K562 (cell line): Measurements from ENCODE around the gene RNF223. TPM values are rescaled to one million over a fixed set of nuclear protein-coding genes. Genes with fewer than 3 reads are reported as not detected.

Source experiments
- ATAC-seq: fragments of 200-7000 bp; cut with Tn5 transposase; 3 replicates; pipeline ENCODE4 v1.9.1; 2020; ENCODE audit warnings: moderate library complexity
- BruUV-seq: library from RNA; stranded (reverse); fragments of 400-500 nt; replicated peaks from 2 replicates; lab custom pipeline; 2021; lab: Mats Ljungman, UMichigan
- CTCF ChIA-PET: fragments of 300-600 bp; formaldehyde crosslinking; extraction: SDS; loops from one replicate; lab custom pipeline; 2021; ENCODE audit warnings: low intra/inter-chr PET ratio; lab: Yijun Ruan, JAX
- POLR2A ChIA-PET: fragments of 300-600, 350-650 bp; sonication (Branson Sonifier 250); formaldehyde crosslinking; extraction: SDS; loops from one replicate; lab custom pipeline; 2021; ENCODE audit warnings: antibody characterized with exemption, inconsistent platforms; lab: Yijun Ruan, JAX
- DNase-seq, 4 experiments: peaks; one replicate each; pipeline versions ENCODE4 v3.0.0 to v3.0.0-alpha.2; 2011 to 2018; ENCODE audit warnings: low spot score in 3 of 4, mixed read lengths in 3 of 4; ENCODE audit errors: extremely low read depth in 1 of 4
- FAIRE-seq: peaks from 2 replicates; lab custom pipeline; 2011; peaks lifted over from hg19 to GRCh38; lab: Jason Lieb, UNC
- H2AFZ ChIP-seq: 2 replicates; pipeline ENCODE4 v1.6.0; 2011; ENCODE audit warnings: low read depth, low read length, control low read depth, inconsistent platforms
- H3K27ac ChIP-seq: fragments of 200-600 bp; 3 replicates; pipeline ENCODE4 v1.8.0; 2011; ENCODE audit warnings: low read depth, mild to moderate bottlenecking, control low read depth, inconsistent platforms, low read length, moderate library complexity, mixed read lengths; ENCODE audit errors: extremely low read depth
- H3K27me3 ChIP-seq, 2 experiments: fragments of 300-600 bp in 1 of 2; 2 replicates in 1 of 2; 3 replicates in 1 of 2; pipeline versions ENCODE4 v1.6.0 to v1.8.0; 2011; ENCODE audit warnings: inconsistent platforms in 2 of 2, low read length in 2 of 2, mild to moderate bottlenecking in 1 of 2, mixed read lengths in 1 of 2, moderate library complexity in 1 of 2; ENCODE audit not compliant: control insufficient read depth in 2 of 2, insufficient read depth in 2 of 2
- H3K36me3 ChIP-seq: fragments of 300-600 bp; 3 replicates; pipeline ENCODE4 v1.8.0; 2011; ENCODE audit warnings: mild to moderate bottlenecking, low read length, inconsistent platforms; ENCODE audit not compliant: control insufficient read depth, insufficient read depth
- H3K4me1 ChIP-seq, 2 experiments: fragments of 200-600 bp in 1 of 2; replicated peaks in 1 of 2; 2 replicates in 1 of 2; 3 replicates in 1 of 2; pipeline versions ENCODE4 v1.5.1 to v1.8.0; 2011; ENCODE audit warnings: inconsistent platforms in 2 of 2, low read length in 2 of 2, mild to moderate bottlenecking in 1 of 2, mixed read lengths in 1 of 2, moderate library complexity in 1 of 2; ENCODE audit not compliant: control insufficient read depth in 2 of 2, insufficient read depth in 2 of 2
- H3K4me2 ChIP-seq: 2 replicates; pipeline ENCODE4 v1.6.1; 2011; ENCODE audit warnings: low read length, control low read depth, inconsistent platforms, mixed read lengths; ENCODE audit not compliant: insufficient read depth
- H3K4me3 ChIP-seq: fragments of 200-600 bp; sonication (generic), shearing (Covaris generic); 2 replicates; pipeline ENCODE4 v1.5.1; 2016; ENCODE audit warnings: control low read depth, inconsistent platforms
- H3K79me2 ChIP-seq: fragments of 200-600 bp; 3 replicates; pipeline ENCODE4 v1.8.0; 2011; ENCODE audit warnings: low read length, inconsistent platforms; ENCODE audit not compliant: control insufficient read depth, insufficient read depth
- H3K9ac ChIP-seq, 2 experiments: 2 replicates each; pipeline versions ENCODE4 v1.6.0 to v1.6.1; 2011; ENCODE audit warnings: low read depth in 2 of 2, low read length in 2 of 2, control low read depth in 1 of 2, inconsistent platforms in 1 of 2, mild to moderate bottlenecking in 1 of 2, mixed read lengths in 1 of 2; ENCODE audit not compliant: insufficient read depth in 1 of 2
- H3K9me1 ChIP-seq: one replicate; pipeline ENCODE4 v1.6.0; 2011; ENCODE audit warnings: inconsistent platforms, mild to moderate bottlenecking, low read length, moderate library complexity; ENCODE audit not compliant: control insufficient read depth, insufficient read depth
- H3K9me3 ChIP-seq: replicated peaks from 2 replicates; pipeline ENCODE4 v1.5.1; 2011; ENCODE audit warnings: low read depth, low read length, inconsistent platforms; ENCODE audit not compliant: control insufficient read depth, insufficient read depth
- H4K20me1 ChIP-seq: replicated peaks from 2 replicates; pipeline ENCODE4 v1.6.1; 2011; ENCODE audit warnings: low read length, inconsistent platforms, mixed read lengths; ENCODE audit not compliant: control insufficient read depth, insufficient read depth
- IRF2 ChIP-seq: sonication (generic); formaldehyde crosslinking; IDR thresholded peaks from 2 replicates; pipeline ENCODE4 v1.8.1; 2022; ENCODE audit warnings: mild to moderate bottlenecking, missing genetic modification reagents
- KDM1A ChIP-seq, 2 experiments: fragments of 450-650 bp; IDR thresholded peaks; 2 replicates each; pipeline ENCODE4 v1.6.1; 2016; ENCODE audit warnings: mild to moderate bottlenecking in 2 of 2
- POLR2G ChIP-seq: fragments of 200-400 bp; formaldehyde crosslinking; IDR thresholded peaks from 2 replicates; pipeline ENCODE4 v1.6.1; 2017; ENCODE audit warnings: low read depth, mild to moderate bottlenecking, antibody characterized with exemption, low read length, moderate library complexity
- ZC3H11A ChIP-seq: IDR thresholded peaks from 2 replicates; pipeline ENCODE4 v1.6.1; 2012; ENCODE audit warnings: low read depth, low read length, improper control_type of control experiment
- ZNF124 ChIP-seq: sonication (generic); formaldehyde crosslinking; IDR thresholded peaks from 2 replicates; pipeline ENCODE4 v1.8.1; 2022; ENCODE audit warnings: missing genetic modification reagents
- ZNF274 ChIP-seq: IDR thresholded peaks from 2 replicates; pipeline ENCODE4 v1.6.1; 2011; ENCODE audit warnings: low read depth, mild to moderate bottlenecking, low read length, moderate library complexity, borderline replicate concordance
- WGBS: fragments of 100-300 bp; shearing (Covaris generic); methylation state at CpG from one replicate; pipeline ENCODE4 v1.1.6; 2016; ENCODE audit warnings: low coverage, mixed read lengths; ENCODE audit not compliant: insufficient coverage; ENCODE audit errors: missing lambda C conversion rate; 5-methylcytosine and 5-hydroxymethylcytosine counted together
- in situ Hi-C: fragments of 300-500 bp; cut with MboI; formaldehyde crosslinking; loops from 4 replicates; pipeline ENCODE4 v1.15.0; 2018; ENCODE audit warnings: inconsistent platforms, mixed read lengths
- intact Hi-C: fragments of 100-400 bp; cut with micrococcal nuclease; formaldehyde crosslinking; loops from 2 replicates; pipeline ENCODE4 v1.14.2; 2022
- polyA plus RNA-seq, 8 experiments: library from polyadenylated mRNA; depleted of rRNA in 4 of 8; stranded (reverse) in 5 of 8; unstranded in 3 of 8; fragments of >200 nt; fragmentation: Nextera tagmentation in 2 of 8; fragmentation: Illumina TruSeq in 1 of 8; extraction: Ambion mirVana in 2 of 8; extraction: Trizol in 1 of 8; gene quantifications; 2 replicates each; pipeline versions ENCODE4 v1.2.1 to v1.2.3, GENCODE V29; 2011 to 2014; ENCODE audit warnings: inconsistent platforms in 1 of 8, missing spikeins in 1 of 8
- total RNA-seq, 7 experiments: library from RNA; depleted of rRNA in 6 of 7; stranded (reverse); fragments of >200 nt in 6 of 7; fragmentation: Illumina TruSeq in 2 of 7; extraction: Trizol in 2 of 7; gene quantifications; 2 replicates each; pipeline versions ENCODE4 v1.2.1 to v1.2.3, GENCODE V29; 2011 to 2021; ENCODE audit warnings: low replicate concordance in 1 of 7

RNF223 gene
- total and polyA plus RNA-seq, 9 of the 15 experiments (the other 6 are each of a cell fraction or from before 2014, with no cell fraction given): 0.04 to 0.32 TPM; not detected in 7

DNA sequence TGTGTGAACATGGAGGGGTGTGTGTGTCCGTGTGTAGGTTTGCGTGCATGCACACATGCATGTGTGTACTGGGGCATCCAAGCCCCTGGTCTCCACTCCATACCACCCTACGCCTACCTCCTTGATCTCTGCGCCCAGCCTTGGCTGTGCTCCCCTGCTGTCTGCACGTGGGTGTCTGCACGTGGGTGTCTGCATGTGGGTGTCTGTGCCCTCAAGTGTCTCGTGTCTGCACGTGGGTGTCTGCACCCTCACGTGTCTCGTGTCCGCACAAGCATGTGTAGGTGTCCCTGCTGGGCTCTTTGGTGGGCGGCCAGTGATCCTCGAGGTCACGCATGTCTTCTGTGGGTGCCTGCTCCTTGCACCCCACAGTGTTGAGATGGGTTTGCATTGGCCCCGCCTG lies 21.1 kb downstream of the RNF223 start:
- BruUV-seq: no TSS peak
- in situ Hi-C loops (no loop called here), intact Hi-C loops (no loop called here)
- Histone ChIP-seq H3K9me1 (no peaks in the 10 kb centered on the region), H3K27ac (no peak overlapping the region), H3K9me3 (no peaks in the 10 kb centered on the region), H3K4me3 (no peak overlapping the region), H3K27me3 (no peaks in the 10 kb centered on the region), H3K9ac (no peak overlapping the region), H3K36me3 (peaks cover 62% of the 10 kb centered on the region), H3K4me1 (peaks cover 4 to 41% of the 10 kb centered on the region in 2 experiments), H3K79me2 (no peaks in the 10 kb centered on the region), H2AFZ (no peak overlapping the region), H4K20me1 (no peaks in the 10 kb centered on the region), H3K4me2 (no peak overlapping the region)
- POLR2A ChIA-PET: no interaction called here
- FAIRE-seq: no peak
- 0 out of 2 replicates have a peak, but pooled peaks have one; percentile 9 for TF ChIP-seq POLR2G
- no peak for TF ChIP-seq ZNF274
- no peak for ATAC-seq
- DNase-seq: no peak
- CTCF ChIA-PET: no interaction called here
- WGBS: 95% methylated on average over 15 of the region's 15 CpGs

DNA sequence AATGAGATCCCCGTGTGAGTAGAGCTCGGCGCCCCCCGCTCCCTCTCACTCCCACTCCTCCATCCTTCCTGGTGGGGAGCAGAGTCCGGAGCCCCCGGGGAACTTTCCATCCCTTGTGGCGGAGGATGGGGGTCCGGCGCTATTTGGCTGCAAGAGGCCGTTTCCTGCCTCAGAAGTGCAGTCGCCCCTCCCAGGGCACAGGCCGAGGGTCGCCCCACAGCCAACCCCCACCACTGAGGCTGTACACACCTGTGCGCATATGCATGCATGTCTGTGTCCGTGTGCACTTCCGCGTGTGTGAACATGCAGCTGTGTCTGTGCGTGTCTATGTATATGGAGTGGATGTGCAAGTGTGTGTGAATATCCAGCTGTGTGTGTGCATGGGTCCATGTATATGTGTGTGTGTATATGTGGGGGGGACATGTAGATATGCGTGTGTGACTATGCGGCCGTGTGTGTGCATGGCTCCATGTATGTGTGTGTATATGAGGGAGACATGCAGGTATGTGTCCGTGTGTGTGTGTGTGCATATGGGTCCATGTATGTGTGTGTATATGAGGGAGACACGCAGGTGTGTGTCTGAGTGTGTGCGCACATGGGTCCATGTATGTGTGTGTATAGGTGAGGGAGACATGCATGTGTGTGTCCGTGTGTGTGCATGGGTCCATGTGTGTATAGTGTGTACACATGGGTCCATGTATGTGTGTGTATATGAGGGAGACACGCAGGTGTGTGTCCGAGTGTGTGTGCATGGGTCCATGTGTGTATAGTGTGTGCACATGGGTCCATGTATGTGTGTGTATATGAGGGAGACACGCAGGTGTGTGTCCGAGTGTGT lies 21.9 kb downstream of the RNF223 start:
- Histone ChIP-seq H3K9ac (no peak overlapping the region), H2AFZ (no peak overlapping the region), H4K20me1 (no peaks in the 10 kb centered on the region), H3K27me3 (no peaks in the 10 kb centered on the region), H3K4me1 (peaks cover 0 to 36% of the 10 kb centered on the region in 2 experiments; a peak in 1 of 5 replicates), H3K79me2 (no peaks in the 10 kb centered on the region), H3K36me3 (peaks cover 70% of the 10 kb centered on the region), H3K9me3 (no peaks in the 10 kb centered on the region), H3K27ac (no peak overlapping the region), H3K9me1 (no peaks in the 10 kb centered on the region), H3K4me3 (no peak overlapping the region), H3K4me2 (no peak overlapping the region)
- POLR2A ChIA-PET: interaction anchor here (0.6 kb wide), 1 partner anchor 82 kb away, joined by 3 read pairs; no protein-coding TSS in a partner anchor
- WGBS: 95% methylated on average over 28 of the region's 29 CpGs
- ATAC-seq: no peak
- BruUV-seq: no TSS peak
- intact Hi-C loops (no loop called here), in situ Hi-C loops (no loop called here)
- no peak for DNase-seq
- CTCF ChIA-PET: no interaction called here
- TF ChIP-seq IRF2 (CRISPR knock-in tag) (0 out of 2 replicates have a peak, but pooled peaks have one; percentile 26), ZC3H11A (no peak), ZNF124 (CRISPR knock-in tag) (0 out of 2 replicates have a peak, but pooled peaks have one; percentile 51), KDM1A (IDR thresholded peaks at IDR 0.05) (peak in 1 of 2 experiments; percentile 73; a peak in 1 of 4 replicates)
- no peak for FAIRE-seq
